Thyroid gland (tissue), 4 donors: Measurements from ENCODE around the gene OBP2B.

Source experiments
- POLR2A ChIP-seq, 2 donors: fragments of 450-650 bp; IDR thresholded peaks; one replicate each; pipeline ENCODE4 v1.6.1; 2017; ENCODE audit warnings: antibody characterized with exemption in 2 of 2, mild to moderate bottlenecking in 2 of 2, moderate library complexity in 1 of 2
- TF ChIP-seq, protein P1 (sequence below), 6 experiments: fragments of 200-600 bp in 3 of 6; fragments of 450-650 bp in 3 of 6; sonication (generic) in 3 of 6; IDR thresholded peaks; one replicate each; pipeline ENCODE4 v1.5.1; 2016 to 2019; ENCODE audit warnings: antibody characterized with exemption in 6 of 6, mild to moderate bottlenecking in 2 of 6, inconsistent platforms in 1 of 6, moderate library complexity in 1 of 6

DNA sequence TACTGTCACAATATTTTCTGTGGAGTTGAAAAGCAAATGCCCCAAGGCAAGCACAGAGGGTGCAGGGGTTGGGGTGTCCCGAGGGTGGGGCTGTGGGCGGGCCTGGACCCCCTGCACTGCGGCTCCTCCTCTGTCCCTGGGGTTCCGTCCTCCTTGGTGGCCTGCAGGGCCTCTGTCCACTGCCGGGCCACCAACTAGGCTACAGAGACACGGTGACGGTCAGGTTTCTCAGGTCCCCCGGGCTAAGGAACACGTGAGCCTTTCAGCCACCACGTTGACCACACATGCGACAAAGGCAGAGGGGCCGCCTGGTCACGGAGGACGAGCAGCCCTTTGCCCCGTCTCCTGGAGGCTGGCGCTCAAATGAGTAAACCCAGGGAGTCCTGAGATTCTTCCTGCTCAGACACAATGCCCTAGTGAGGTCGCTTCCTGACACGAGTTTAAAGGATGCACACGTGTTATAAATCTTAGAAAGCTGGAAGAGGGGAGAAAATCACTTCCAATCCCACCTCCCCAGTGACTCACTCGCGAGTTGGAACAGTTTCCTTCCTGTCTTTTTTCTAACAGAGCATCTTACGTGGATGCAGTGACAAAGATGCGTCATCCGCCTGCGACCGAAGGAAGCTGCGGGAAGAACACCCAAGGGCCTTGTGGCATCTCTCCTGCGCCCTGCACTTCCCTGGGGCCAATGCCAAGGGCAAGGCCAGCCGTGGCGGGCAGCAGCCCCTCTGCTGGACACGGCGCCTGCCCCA lies 24.8 kb upstream of the OBP2B start:
- TF ChIP-seq, protein P1, sequence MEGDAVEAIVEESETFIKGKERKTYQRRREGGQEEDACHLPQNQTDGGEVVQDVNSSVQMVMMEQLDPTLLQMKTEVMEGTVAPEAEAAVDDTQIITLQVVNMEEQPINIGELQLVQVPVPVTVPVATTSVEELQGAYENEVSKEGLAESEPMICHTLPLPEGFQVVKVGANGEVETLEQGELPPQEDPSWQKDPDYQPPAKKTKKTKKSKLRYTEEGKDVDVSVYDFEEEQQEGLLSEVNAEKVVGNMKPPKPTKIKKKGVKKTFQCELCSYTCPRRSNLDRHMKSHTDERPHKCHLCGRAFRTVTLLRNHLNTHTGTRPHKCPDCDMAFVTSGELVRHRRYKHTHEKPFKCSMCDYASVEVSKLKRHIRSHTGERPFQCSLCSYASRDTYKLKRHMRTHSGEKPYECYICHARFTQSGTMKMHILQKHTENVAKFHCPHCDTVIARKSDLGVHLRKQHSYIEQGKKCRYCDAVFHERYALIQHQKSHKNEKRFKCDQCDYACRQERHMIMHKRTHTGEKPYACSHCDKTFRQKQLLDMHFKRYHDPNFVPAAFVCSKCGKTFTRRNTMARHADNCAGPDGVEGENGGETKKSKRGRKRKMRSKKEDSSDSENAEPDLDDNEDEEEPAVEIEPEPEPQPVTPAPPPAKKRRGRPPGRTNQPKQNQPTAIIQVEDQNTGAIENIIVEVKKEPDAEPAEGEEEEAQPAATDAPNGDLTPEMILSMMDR (IDR thresholded peaks at IDR 0.05) = no peak
- no peak for TF ChIP-seq POLR2A (IDR thresholded peaks at IDR 0.05)
